H9 (cell line): Measurements from ENCODE around the gene DUSP16. TPM values are rescaled to one million over a fixed set of nuclear protein-coding genes. Genes with fewer than 3 reads are reported as not detected.

Source experiments
- DNase-seq: peaks from one replicate; pipeline ENCODE4 v3.0.0-alpha.2; 2017
- H2AFZ ChIP-seq: one replicate; pipeline ENCODE4 v1.6.1; 2013; ENCODE audit warnings: mild to moderate bottlenecking, low read length, control low read depth, moderate library complexity
- H2AK5ac ChIP-seq: 2 replicates; pipeline ENCODE4 v1.6.1; 2013; ENCODE audit warnings: low read length, control low read depth, mixed read lengths; ENCODE audit not compliant: insufficient read length
- H2BK120ac ChIP-seq: one replicate; pipeline ENCODE4 v1.6.1; 2013; ENCODE audit warnings: low read depth, mild to moderate bottlenecking, low read length, control low read depth, inconsistent platforms; ENCODE audit not compliant: poor library complexity, severe bottlenecking
- H2BK12ac ChIP-seq: 2 replicates; pipeline ENCODE4 v1.6.1; 2013; ENCODE audit warnings: low read length, control low read depth, mixed read lengths, low read depth; ENCODE audit not compliant: insufficient read length
- H2BK15ac ChIP-seq: 2 replicates; pipeline ENCODE4 v1.6.1; 2013; ENCODE audit warnings: low read depth, low read length, control low read depth
- H2BK20ac ChIP-seq: one replicate; pipeline ENCODE4 v1.6.1; 2013; ENCODE audit warnings: low read depth, mild to moderate bottlenecking, low read length, control low read depth, inconsistent platforms; ENCODE audit not compliant: poor library complexity, severe bottlenecking
- H2BK5ac ChIP-seq: 2 replicates; pipeline ENCODE4 v1.6.1; 2013; ENCODE audit warnings: low read length, control low read depth, mixed read lengths; ENCODE audit not compliant: insufficient read length
- H3K14ac ChIP-seq: 2 replicates; pipeline ENCODE4 v1.6.1; 2013; ENCODE audit warnings: low read length, control low read depth; ENCODE audit not compliant: insufficient read depth
- H3K18ac ChIP-seq: 2 replicates; pipeline ENCODE4 v1.6.1; 2013; ENCODE audit warnings: low read depth, mild to moderate bottlenecking, mixed read lengths, low read length, control low read depth; ENCODE audit not compliant: insufficient read length
- H3K23ac ChIP-seq: 2 replicates; pipeline ENCODE4 v1.6.1; 2013; ENCODE audit warnings: low read length, control low read depth, mixed read lengths, low read depth; ENCODE audit not compliant: insufficient read length
- H3K23me2 ChIP-seq: 2 replicates; pipeline ENCODE4 v1.6.1; 2013; ENCODE audit warnings: low read depth, mild to moderate bottlenecking, mixed read lengths, low read length, control low read depth; ENCODE audit not compliant: insufficient read length, poor library complexity, severe bottlenecking
- H3K27ac ChIP-seq: 2 replicates; pipeline ENCODE4 v1.5.1; 2013; ENCODE audit warnings: low read length, control low read depth, mixed read lengths, low read depth; ENCODE audit not compliant: insufficient read length
- H3K27me3 ChIP-seq: 2 replicates; pipeline ENCODE4 v1.6.1; 2013; ENCODE audit warnings: low read length, control low read depth, inconsistent platforms; ENCODE audit not compliant: insufficient read depth
- H3K4ac ChIP-seq: 2 replicates; pipeline ENCODE4 v1.6.1; 2013; ENCODE audit warnings: low read depth, mild to moderate bottlenecking, control low read depth, inconsistent platforms, low read length, moderate library complexity
- H3K4me1 ChIP-seq: 2 replicates; pipeline ENCODE4 v1.6.1; 2013; ENCODE audit warnings: low read length, control low read depth, inconsistent platforms; ENCODE audit not compliant: insufficient read depth
- H3K4me2 ChIP-seq: 2 replicates; pipeline ENCODE4 v1.6.1; 2013; ENCODE audit warnings: low read length, control low read depth, mixed read lengths; ENCODE audit not compliant: insufficient read length, insufficient read depth
- H3K56ac ChIP-seq: 2 replicates; pipeline ENCODE4 v1.6.1; 2013; ENCODE audit warnings: low read depth, mild to moderate bottlenecking, mixed read lengths, low read length, control low read depth; ENCODE audit not compliant: insufficient read length
- H3K79me1 ChIP-seq: 2 replicates; pipeline ENCODE4 v1.6.1; 2013; ENCODE audit warnings: low read depth, mild to moderate bottlenecking, moderate library complexity, low read length, control low read depth, inconsistent platforms; ENCODE audit not compliant: insufficient read depth, poor library complexity, severe bottlenecking
- H3K79me2 ChIP-seq: 2 replicates; pipeline ENCODE4 v1.6.1; 2013; ENCODE audit warnings: low read length, control low read depth, inconsistent platforms; ENCODE audit not compliant: insufficient read depth
- H3K9ac ChIP-seq: 2 replicates; pipeline ENCODE4 v1.6.1; 2013; ENCODE audit warnings: low read length, control low read depth, mixed read lengths; ENCODE audit not compliant: insufficient read length; ENCODE audit errors: extremely low read depth
- H3K9me3 ChIP-seq: one replicate; pipeline ENCODE4 v1.6.1; 2013; ENCODE audit warnings: low read depth, low read length, inconsistent platforms; ENCODE audit not compliant: control insufficient read depth
- H3T11ph ChIP-seq: one replicate; pipeline ENCODE4 v1.6.1; 2013; ENCODE audit warnings: mild to moderate bottlenecking, low read length, control low read depth, inconsistent platforms
- H4K20me1 ChIP-seq: one replicate; pipeline ENCODE4 v1.6.1; 2013; ENCODE audit not compliant: control insufficient read depth, insufficient read length, insufficient read depth
- H4K5ac ChIP-seq: 2 replicates; pipeline ENCODE4 v1.6.1; 2013; ENCODE audit warnings: low read depth, mild to moderate bottlenecking, mixed read lengths, low read length, control low read depth; ENCODE audit not compliant: insufficient read length
- H4K8ac ChIP-seq: replicated peaks from 2 replicates; pipeline ENCODE4 v1.6.1; 2013; ENCODE audit warnings: low read length, control low read depth, mixed read lengths, low read depth; ENCODE audit not compliant: insufficient read length
- H4K91ac ChIP-seq: 2 replicates; pipeline ENCODE4 v1.6.1; 2013; ENCODE audit warnings: low read depth, mild to moderate bottlenecking, moderate library complexity, mixed read lengths, low read length, control low read depth; ENCODE audit not compliant: insufficient read length
- H3K27ac Mint-ChIP-seq, 3 experiments: 2 replicates in 2 of 3; 3 replicates in 1 of 3; pipeline ENCODE4 v1.8.0; 2020 to 2021; ENCODE audit warnings: mixed read lengths in 3 of 3, mild to moderate bottlenecking in 1 of 3, moderate library complexity in 1 of 3
- H3K27me3 Mint-ChIP-seq: 2 replicates; pipeline ENCODE4 v1.8.0; 2021; ENCODE audit warnings: low read depth, mild to moderate bottlenecking, moderate library complexity, mixed read lengths
- H3K36me3 Mint-ChIP-seq, 3 experiments: 2 replicates in 2 of 3; 3 replicates in 1 of 3; pipeline ENCODE4 v1.8.0; 2020 to 2021; ENCODE audit warnings: low read depth in 3 of 3, mixed read lengths in 3 of 3; ENCODE audit not compliant: insufficient read depth in 1 of 3
- H3K4me1 Mint-ChIP-seq, 2 experiments: 2 replicates each; pipeline ENCODE4 v1.8.0; 2020; ENCODE audit warnings: mixed read lengths in 2 of 2
- H3K4me3 Mint-ChIP-seq, 2 experiments: 2 replicates in 1 of 2; 3 replicates in 1 of 2; pipeline ENCODE4 v1.8.0; 2020 to 2021; ENCODE audit warnings: mild to moderate bottlenecking in 2 of 2, mixed read lengths in 2 of 2, moderate library complexity in 1 of 2
- H3K9me3 Mint-ChIP-seq, 2 experiments: 2 replicates in 1 of 2; 3 replicates in 1 of 2; pipeline ENCODE4 v1.8.0; 2020; ENCODE audit warnings: mild to moderate bottlenecking in 2 of 2, mixed read lengths in 2 of 2, moderate library complexity in 1 of 2
- CTCF ChIP-seq: fragments of 200-600 bp; sonication (generic); conservative IDR thresholded peaks from 3 replicates; pipeline ENCODE4 v1.8.0; 2021; ENCODE audit warnings: antibody characterized with exemption, mild to moderate bottlenecking
- WGBS: extraction: QIAGEN DNeasy Blood & Tissue Kit; methylation state at CpG from one replicate; pipeline ENCODE4 v1.1.7; 2013; ENCODE audit warnings: missing lambda C conversion rate, low lambda C conversion rate, mixed read lengths; ENCODE audit not compliant: insufficient read length; ENCODE audit errors: extremely low coverage; 5-methylcytosine and 5-hydroxymethylcytosine counted together
- total RNA-seq: library from RNA; stranded (reverse); gene quantifications from 2 replicates; pipeline ENCODE4 v1.2.1, GENCODE V29; 2021

Gene DUSP16
- total RNA-seq, 1 experiment from 2014 or later: 64.0 TPM

DNA sequence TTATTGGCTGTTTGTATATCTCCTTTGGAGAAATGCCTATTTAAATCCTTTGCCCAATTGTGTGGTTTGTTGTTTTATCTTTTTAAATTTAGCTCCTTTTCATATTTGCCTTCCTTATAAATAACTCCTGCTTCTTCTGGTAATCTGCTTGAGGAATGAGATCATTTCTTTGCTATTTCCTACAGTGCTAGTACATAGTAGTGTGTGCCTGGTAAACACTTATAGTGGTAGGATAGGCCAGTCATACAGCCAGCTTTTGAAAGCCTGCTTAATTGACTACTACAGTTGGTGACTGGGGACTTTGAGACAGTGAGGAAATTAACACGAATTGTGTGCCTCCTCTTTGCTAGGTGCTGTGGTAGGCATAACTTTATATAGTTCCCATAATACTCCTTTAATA lies 137.0 kb downstream of the DUSP16 start:
- no peaks in the 10 kb centered on the region for H3K23me2 ChIP-seq
- WGBS: no CpG with 5 or more reads among the region's 1 CpG
- H3K9ac ChIP-seq: no peak overlapping the region
- H3K4me1 ChIP-seq: no peaks in the 10 kb centered on the region
- Mint-ChIP-seq H3K9me3 (peaks cover 36 to 37% of the 10 kb centered on the region in 2 experiments), H3K4me1 (peaks cover 9 to 14% of the 10 kb centered on the region in 2 experiments), H3K27ac (no peak overlapping the region), H3K27me3 (no peaks in the 10 kb centered on the region; the same call in none of the 2 replicates), H3K4me3 (no peak overlapping the region), H3K36me3 (peaks cover 19 to 35% (median 25%) of the 10 kb centered on the region in 3 experiments)
- no peaks in the 10 kb centered on the region for H3K79me2 ChIP-seq
- H3K56ac ChIP-seq: no peak overlapping the region
- H3K4me2 ChIP-seq: no peak overlapping the region
- no peak overlapping the region for H4K5ac ChIP-seq
- H2AK5ac ChIP-seq: no peak overlapping the region
- no peak overlapping the region for H3K23ac ChIP-seq
- no peak overlapping the region for H2BK120ac ChIP-seq
- H3K27me3 ChIP-seq: no peaks in the 10 kb centered on the region
- no peak for DNase-seq
- no peak overlapping the region for H2BK12ac ChIP-seq
- no peak for TF ChIP-seq CTCF
- no peak overlapping the region for H4K91ac ChIP-seq
- no peak overlapping the region for H4K8ac ChIP-seq
- no peak overlapping the region for H3K4ac ChIP-seq
- H2BK20ac ChIP-seq: no peak overlapping the region
- no peak overlapping the region for H3T11ph ChIP-seq
- no peak overlapping the region for H3K14ac ChIP-seq
- no peak overlapping the region for H2BK5ac ChIP-seq
- H2AFZ ChIP-seq: no peak overlapping the region
- no peak overlapping the region for H2BK15ac ChIP-seq
- no peaks in the 10 kb centered on the region for H3K9me3 ChIP-seq
- H3K18ac ChIP-seq: no peak overlapping the region
- no peaks in the 10 kb centered on the region for H4K20me1 ChIP-seq
- H3K79me1 ChIP-seq: no peaks in the 10 kb centered on the region
- H3K27ac ChIP-seq: no peak overlapping the region
